NT2/D1 (cell line): ENCODE measurements around the gene TRIM31.

ENCODE experiments used
- SUZ12 ChIP-seq: IDR thresholded peaks from 2 replicates; pipeline ENCODE4 v1.6.1; 2011; ENCODE audit not compliant: insufficient read length, insufficient read depth; ENCODE audit errors: extremely low read depth
- YY1 ChIP-seq: IDR thresholded peaks from 2 replicates; pipeline ENCODE4 v1.6.1; 2011; ENCODE audit not compliant: insufficient read length, insufficient read depth
- ZNF274 ChIP-seq: IDR thresholded peaks from 2 replicates; pipeline ENCODE4 v1.6.1; 2011; ENCODE audit warnings: mild to moderate bottlenecking, low read depth, low read length

GRCh38 chr6:30092852-30093543, 19.9 kb downstream of the TRIM31 start:
- TF ChIP-seq ZNF274 (no peak), YY1 (no peak), SUZ12 (no peak)
